Hematopoietic multipotent progenitor cell (in vitro differentiated cells): Measurements from ENCODE around the gene OCIAD2. TPM values are rescaled to one million over a fixed set of nuclear protein-coding genes. Genes with fewer than 3 reads are reported as not detected.
"Not testable (repeated sequence)": the region's sequence is repeated elsewhere in the genome, so short reads cannot be mapped to it uniquely, and the experiment has no call there.

Source experiments
- DNase-seq, 3 donors: peaks; one replicate each; pipeline ENCODE4 v3.0.0-alpha.2; 2011 to 2015; ENCODE audit warnings: low read depth in 2 of 3, low spot score in 2 of 3
- small RNA-seq: library from RNA; depleted of rRNA; stranded (forward); fragments of <200 nt; gene quantifications from one replicate; pipeline ENCODE3, GENCODE V24; 2012
- total RNA-seq: library from RNA; depleted of rRNA; stranded (reverse); fragments of >200 nt; gene quantifications from one replicate; pipeline ENCODE4 v1.2.3, GENCODE V29; 2012

OCIAD2 gene
- total RNA-seq, 1 donor, result 10.5 TPM

GRCh38 chr4:48858130-48858529 is 48.4 kb downstream of the OCIAD2 start:
- DNase-seq, result no peak

GRCh38 chr4:48854982-48855381 is 51.6 kb downstream of the OCIAD2 start:
- DNase-seq, result no peak

GRCh38 chr4:48854395-48854683 is 52.2 kb downstream of the OCIAD2 start:
- no peak for DNase-seq

- peak in 2 of 3 donors; percentile 22 to 45 for DNase-seq
These were observed 52.8 kb downstream of the OCIAD2 start for GRCh38 chr4:48853604-48854394.

- DNase-seq, result no peak
These were observed 54.9 kb downstream of the OCIAD2 start for GRCh38 chr4:48851651-48852050.

- not testable (repeated sequence) for DNase-seq
These were observed 57.8 kb downstream of the OCIAD2 start for GRCh38 chr4:48848799-48849198.

GRCh38 chr4:48844843-48845242 is 61.7 kb downstream of the OCIAD2 start:
- no peak for DNase-seq

GRCh38 chr4:48841045-48841827 is 65.3 kb downstream of the OCIAD2 start:
- DNase-seq, result no peak

- DNase-seq, result no peak
These were observed 69.9 kb downstream of the OCIAD2 start for GRCh38 chr4:48836658-48837057.

Small RNA genes within 50 kb of the gene (small RNA-seq; reads per million reads assigned to genes)
- not detected for gene AC020593.1
- gene RNU6-158P, result not detected

Other genes starting within 250 kb of the OCIAD2 start
- 47.1 TPM for gene FRYL, start 126.5 kb downstream of the OCIAD2 start, total RNA-seq
- 43.4 TPM for gene OCIAD1, start 75.7 kb downstream of the OCIAD2 start, total RNA-seq
- gene CWH43, start 79.5 kb upstream of the OCIAD2 start, total RNA-seq, result not detected